B cell (primary cell): ENCODE data around the gene TSPAN15.

Experiments
- EZH2 ChIP-seq: IDR thresholded peaks from 2 replicates; pipeline ENCODE4 v1.6.1; 2012; ENCODE audit warnings: borderline replicate concordance, low read depth, mild to moderate bottlenecking, moderate library complexity, low read length; ENCODE audit not compliant: insufficient read depth, poor library complexity, severe bottlenecking
- TF ChIP-seq, protein P1 (sequence below): fragments of 200-600 bp; IDR thresholded peaks from one replicate; pipeline ENCODE4 v1.8.0; 2022; ENCODE audit warnings: antibody characterized with exemption, mild to moderate bottlenecking

DNA sequence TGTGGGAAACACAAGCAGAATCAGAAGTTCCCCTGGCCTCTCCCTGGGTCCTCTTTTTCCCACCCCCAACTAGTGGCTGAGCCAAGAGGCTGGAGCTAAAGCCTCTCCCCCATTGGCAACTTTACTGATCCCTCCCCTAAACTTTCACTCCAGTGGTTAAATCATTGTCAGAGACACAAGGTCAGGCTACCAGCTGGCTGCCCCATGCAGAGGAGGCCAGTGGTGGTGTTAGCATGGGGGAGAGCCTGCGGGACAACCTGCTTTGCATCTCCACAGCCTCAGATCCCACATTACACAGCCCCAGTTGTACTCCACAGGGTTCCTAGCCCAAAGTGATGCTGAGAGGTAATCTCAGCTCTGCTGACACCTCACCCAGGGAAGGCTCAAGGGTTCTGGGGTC lies 101.0 kb downstream of the TSPAN15 start:
- TF ChIP-seq, protein P1, sequence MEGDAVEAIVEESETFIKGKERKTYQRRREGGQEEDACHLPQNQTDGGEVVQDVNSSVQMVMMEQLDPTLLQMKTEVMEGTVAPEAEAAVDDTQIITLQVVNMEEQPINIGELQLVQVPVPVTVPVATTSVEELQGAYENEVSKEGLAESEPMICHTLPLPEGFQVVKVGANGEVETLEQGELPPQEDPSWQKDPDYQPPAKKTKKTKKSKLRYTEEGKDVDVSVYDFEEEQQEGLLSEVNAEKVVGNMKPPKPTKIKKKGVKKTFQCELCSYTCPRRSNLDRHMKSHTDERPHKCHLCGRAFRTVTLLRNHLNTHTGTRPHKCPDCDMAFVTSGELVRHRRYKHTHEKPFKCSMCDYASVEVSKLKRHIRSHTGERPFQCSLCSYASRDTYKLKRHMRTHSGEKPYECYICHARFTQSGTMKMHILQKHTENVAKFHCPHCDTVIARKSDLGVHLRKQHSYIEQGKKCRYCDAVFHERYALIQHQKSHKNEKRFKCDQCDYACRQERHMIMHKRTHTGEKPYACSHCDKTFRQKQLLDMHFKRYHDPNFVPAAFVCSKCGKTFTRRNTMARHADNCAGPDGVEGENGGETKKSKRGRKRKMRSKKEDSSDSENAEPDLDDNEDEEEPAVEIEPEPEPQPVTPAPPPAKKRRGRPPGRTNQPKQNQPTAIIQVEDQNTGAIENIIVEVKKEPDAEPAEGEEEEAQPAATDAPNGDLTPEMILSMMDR, result no peak
- TF ChIP-seq EZH2, result no peak
